GM12878 (cell line): Measurements from ENCODE around the gene VTI1A. TPM values are rescaled to one million over a fixed set of nuclear protein-coding genes. Genes with fewer than 3 reads are reported as not detected.

ENCODE experiments used
- ATAC-seq: fragments of 200-7000 bp; cut with Tn5 transposase; 3 replicates; pipeline ENCODE4 v1.9.1; 2020; ENCODE audit warnings: mild to moderate bottlenecking, moderate library complexity
- BruUV-seq: library from RNA; stranded (reverse); fragments of 400-500 nt; replicated peaks from 2 replicates; lab custom pipeline; 2021; lab: Mats Ljungman, UMichigan
- CTCF ChIA-PET: fragments of 300-600 bp; sonication (Branson Sonifier 250); formaldehyde crosslinking; extraction: SDS; loops from one replicate; lab custom pipeline; 2021; ENCODE audit warnings: inconsistent platforms; lab: Yijun Ruan, JAX
- POLR2A ChIA-PET: fragments of 350-600 bp; formaldehyde crosslinking; extraction: SDS; loops from one replicate; lab custom pipeline; 2021; ENCODE audit warnings: inconsistent platforms; lab: Charles Lee
- RAD21 ChIA-PET: fragments of 300-600 bp; sonication (Branson Sonifier 250); formaldehyde crosslinking; loops from one replicate; lab custom pipeline; 2023; ENCODE audit warnings: antibody characterized with exemption; ENCODE audit not compliant: unreplicated experiment; lab: Charles Lee
- SMC1A ChIA-PET: fragments of 300-600 bp; sonication (Branson Sonifier 250); formaldehyde crosslinking; loops from one replicate; lab custom pipeline; 2023; ENCODE audit not compliant: unreplicated experiment, uncharacterized antibody; lab: Charles Lee
- DNase-seq: peaks from one replicate; pipeline ENCODE4 v3.0.0-alpha.2; 2011; ENCODE audit warnings: low read depth, low spot score
- FAIRE-seq: peaks from 3 replicates; lab custom pipeline; 2011; peaks lifted over from hg19 to GRCh38; lab: Jason Lieb, UNC
- H2AFZ ChIP-seq: 2 replicates; pipeline ENCODE4 v1.6.0; 2011; ENCODE audit warnings: low read depth, low read length, control low read depth; ENCODE audit not compliant: control insufficient read depth
- H3K27ac ChIP-seq: 2 replicates; pipeline ENCODE4 v1.5.1; 2011; ENCODE audit warnings: control low read depth; ENCODE audit not compliant: control insufficient read depth, insufficient read depth
- H3K27me3 ChIP-seq, 2 experiments: replicated peaks in 1 of 2; 2 replicates each; pipeline versions ENCODE4 v1.6.0 to v1.6.1; 2011; ENCODE audit warnings: low read length in 1 of 2; ENCODE audit not compliant: control insufficient read depth in 2 of 2, insufficient read depth in 2 of 2
- H3K36me3 ChIP-seq, 2 experiments: 2 replicates each; pipeline ENCODE4 v1.5.1; 2011; ENCODE audit warnings: low read length in 1 of 2; ENCODE audit not compliant: control insufficient read depth in 2 of 2, insufficient read depth in 2 of 2
- H3K4me1 ChIP-seq: 2 replicates; pipeline ENCODE4 v1.6.1; 2011; ENCODE audit warnings: mild to moderate bottlenecking, low read length, moderate library complexity, mixed read lengths; ENCODE audit not compliant: control insufficient read depth, insufficient read depth
- H3K4me2 ChIP-seq: 2 replicates; pipeline ENCODE4 v1.6.0; 2011; ENCODE audit warnings: control low read depth; ENCODE audit not compliant: control insufficient read depth, insufficient read depth
- H3K4me3 ChIP-seq: fragments of 200-600 bp; sonication (generic); 2 replicates; pipeline ENCODE4 v1.5.1; 2016
- H3K79me2 ChIP-seq: 2 replicates; pipeline ENCODE4 v1.6.0; 2011; ENCODE audit warnings: low read length; ENCODE audit not compliant: control insufficient read depth, insufficient read depth
- H3K9ac ChIP-seq: 2 replicates; pipeline ENCODE4 v1.8.0; 2011; ENCODE audit warnings: low read length, control low read depth, mixed read lengths; ENCODE audit not compliant: control insufficient read depth, insufficient read depth
- H3K9me3 ChIP-seq: replicated peaks from 3 replicates; pipeline ENCODE4 v1.5.1; 2011; ENCODE audit warnings: mild to moderate bottlenecking, low read length; ENCODE audit not compliant: control insufficient read depth, insufficient read depth
- H4K20me1 ChIP-seq: 2 replicates; pipeline ENCODE4 v1.6.0; 2011; ENCODE audit not compliant: control insufficient read depth, insufficient read depth
- ASH2L ChIP-seq: fragments of 300-600, 200-600 bp; sonication (generic); IDR thresholded peaks from 2 replicates; pipeline ENCODE4 v1.6.1; 2017; ENCODE audit warnings: low read depth, mild to moderate bottlenecking, borderline replicate concordance
- BACH1 ChIP-seq: fragments of 450-650 bp; IDR thresholded peaks from 2 replicates; pipeline ENCODE4 v1.6.1; 2017; ENCODE audit warnings: mild to moderate bottlenecking, borderline replicate concordance
- BCL11A ChIP-seq: IDR thresholded peaks from 2 replicates; pipeline ENCODE4 v1.6.1; 2011; ENCODE audit warnings: low read depth, low read length
- BRCA1 ChIP-seq: IDR thresholded peaks from 2 replicates; pipeline ENCODE4 v1.6.1; 2011; ENCODE audit warnings: low read depth, low read length, improper control_type of control experiment
- CBX3 ChIP-seq: fragments of 200-600 bp; sonication (generic); IDR thresholded peaks from 2 replicates; pipeline ENCODE4 v1.6.1; 2016; ENCODE audit warnings: low read depth, borderline replicate concordance
- CREB1 ChIP-seq: IDR thresholded peaks from 2 replicates; pipeline ENCODE4 v1.6.1; 2012; ENCODE audit warnings: low read depth, mild to moderate bottlenecking, inconsistent platforms
- ESRRA ChIP-seq: IDR thresholded peaks from 2 replicates; pipeline ENCODE4 v1.6.1; 2012; ENCODE audit warnings: mild to moderate bottlenecking, low read length, improper control_type of control experiment
- ETV6 ChIP-seq, 2 experiments: fragments of 450-650 bp in 1 of 2; IDR thresholded peaks in 1 of 2; conservative IDR thresholded peaks in 1 of 2; 2 replicates each; pipeline ENCODE4 v1.6.1; 2014; ENCODE audit warnings: antibody characterized with exemption in 1 of 2, borderline replicate concordance in 1 of 2, low read depth in 1 of 2, mild to moderate bottlenecking in 1 of 2, moderate library complexity in 1 of 2
- EZH2 ChIP-seq: IDR thresholded peaks from 2 replicates; pipeline ENCODE4 v1.6.1; 2012; ENCODE audit warnings: low read depth, mild to moderate bottlenecking, control low read depth, inconsistent platforms, low read length, borderline replicate concordance; ENCODE audit not compliant: control insufficient read depth
- FOS ChIP-seq: IDR thresholded peaks from 3 replicates; pipeline ENCODE4 v1.6.1; 2011; ENCODE audit warnings: borderline replicate concordance; ENCODE audit not compliant: insufficient read length; ENCODE audit errors: extremely low read depth
- FOXK2 ChIP-seq: fragments of 450-650 bp; IDR thresholded peaks from 2 replicates; pipeline ENCODE4 v1.6.1; 2017; ENCODE audit warnings: mild to moderate bottlenecking, moderate library complexity
- KLF5 ChIP-seq: fragments of 450-650 bp; IDR thresholded peaks from 2 replicates; pipeline ENCODE4 v1.6.1; 2014; ENCODE audit warnings: mild to moderate bottlenecking; ENCODE audit not compliant: partially characterized antibody
- RELB ChIP-seq: fragments of 450-650 bp; IDR thresholded peaks from 2 replicates; pipeline ENCODE4 v1.6.1; 2017; ENCODE audit warnings: low read depth, mild to moderate bottlenecking, moderate library complexity
- RFX5 ChIP-seq: IDR thresholded peaks from 2 replicates; pipeline ENCODE4 v1.6.1; 2011; ENCODE audit warnings: low read depth, low read length, improper control_type of control experiment
- SMAD5 ChIP-seq: IDR thresholded peaks from 2 replicates; pipeline ENCODE4 v1.6.1; 2016; ENCODE audit warnings: antibody characterized with exemption, low read depth
- SMC3 ChIP-seq: IDR thresholded peaks from 2 replicates; pipeline ENCODE4 v1.6.1; 2011; ENCODE audit warnings: low read length, improper control_type of control experiment, borderline replicate concordance
- TBL1XR1 ChIP-seq: IDR thresholded peaks from 2 replicates; pipeline ENCODE4 v1.6.1; 2012; ENCODE audit warnings: low read depth, low read length, improper control_type of control experiment
- ZBTB33 ChIP-seq: fragments of 450-650 bp; IDR thresholded peaks from 2 replicates; pipeline ENCODE4 v1.6.1; 2017; ENCODE audit warnings: mild to moderate bottlenecking
- ZNF384 ChIP-seq: IDR thresholded peaks from 2 replicates; pipeline ENCODE4 v1.6.1; 2012; ENCODE audit warnings: low read depth, mild to moderate bottlenecking, low read length, improper control_type of control experiment, borderline replicate concordance
- WGBS: methylation state at CpG from one replicate; pipeline ENCODE4 v1.1.6; 2016; ENCODE audit warnings: low lambda C conversion rate; ENCODE audit not compliant: insufficient replicate concordance, insufficient coverage; ENCODE audit errors: missing lambda C conversion rate; 5-methylcytosine and 5-hydroxymethylcytosine counted together
- in situ Hi-C: fragments of 300-500 bp; cut with MboI; formaldehyde crosslinking; loops from 9 replicates; pipeline ENCODE4 v1.14.3; 2018; ENCODE audit warnings: mixed read lengths
- intact Hi-C: fragments of 100-400 bp; cut with micrococcal nuclease; formaldehyde crosslinking; loops from one replicate; pipeline ENCODE4 v1.14.2; 2022; ENCODE audit not compliant: unreplicated experiment
- polyA plus RNA-seq, 11 experiments: library from polyadenylated mRNA; depleted of rRNA in 4 of 11; unstranded in 6 of 11; stranded (reverse) in 5 of 11; fragments of >200 nt; fragmentation: Nextera tagmentation in 4 of 11; fragmentation: Illumina TruSeq in 1 of 11; extraction: Ambion mirVana in 4 of 11; extraction: Trizol in 1 of 11; gene quantifications; 1 replicate in 1 of 11; 2 replicates in 10 of 11; pipeline versions ENCODE4 v1.2.1 to v1.2.3, GENCODE V29; 2011 to 2016; ENCODE audit warnings: inconsistent platforms in 2 of 11, missing spikeins in 2 of 11, low read depth in 1 of 11
- total RNA-seq, 4 experiments: library from RNA; depleted of rRNA in 3 of 4; stranded (reverse); fragments of >200 nt in 3 of 4; fragmentation: Illumina TruSeq in 1 of 4; extraction: Trizol in 1 of 4; gene quantifications; 2 replicates each; pipeline versions ENCODE4 v1.2.1 to v1.2.3, GENCODE V29; 2013 to 2021

Gene VTI1A
- total and polyA plus RNA-seq, 10 of the 15 experiments (the other 5 are each of a cell fraction or from before 2014, with no cell fraction given): 12.4 to 43.2 (median 27.5) TPM

- TF ChIP-seq BACH1 (no peak), KLF5 (no peak), RFX5 (no peak), ASH2L (no peak), FOXK2 (no peak), ESRRA (no peak), CBX3 (no peak), SMAD5 (no peak), BCL11A (no peak), SMC3 (no peak), CREB1 (no peak), RELB (no peak), EZH2 (no peak), BRCA1 (no peak), ZNF384 (no peak), ETV6 (conservative IDR thresholded peaks at IDR 0.05 in 1 of 2, IDR thresholded peaks at IDR 0.05 in 1 of 2; ENCODE audit: borderline replicate concordance in 1 of 2, low read depth in 1 of 2) (no peak), ZBTB33 (no peak), FOS (no peak), TBL1XR1 (no peak)
- TF ChIP-seq, all 136 proteins: peak for 0
- Histone ChIP-seq H3K4me2 (no peak overlapping the region), H3K36me3 (no peaks in the 10 kb centered on the region; a peak in 1 of 4 replicates), H3K79me2 (no peaks in the 10 kb centered on the region), H3K9ac (no peak overlapping the region), H3K27me3 (no peaks in the 10 kb centered on the region), H3K4me1 (no peaks in the 10 kb centered on the region), H3K27ac (no peak overlapping the region), H3K4me3 (no peak overlapping the region), H2AFZ (no peak overlapping the region), H4K20me1 (no peaks in the 10 kb centered on the region), H3K9me3 (no peaks in the 10 kb centered on the region)
- intact Hi-C loops (no loop called here), in situ Hi-C loops (no loop called here)
- BruUV-seq: no TSS peak
- ChIA-PET RAD21 (no interaction called here), POLR2A (interaction anchor here (0.7 kb wide), 1 partner anchor 414 kb away, joined by 4 read pairs; no protein-coding TSS in a partner anchor), SMC1A (no interaction called here), CTCF (no interaction called here)
- no peak for ATAC-seq
- no peak for DNase-seq
- no peak for FAIRE-seq
- whole genome bisulfite sequencing: 98% methylated on average over 5 of the region's 5 CpGs
These were observed 225.7 kb downstream of the VTI1A start for GRCh38 chr10:112672706-112673105.
